ENCODE data around the gene ST8SIA4.

DNA sequence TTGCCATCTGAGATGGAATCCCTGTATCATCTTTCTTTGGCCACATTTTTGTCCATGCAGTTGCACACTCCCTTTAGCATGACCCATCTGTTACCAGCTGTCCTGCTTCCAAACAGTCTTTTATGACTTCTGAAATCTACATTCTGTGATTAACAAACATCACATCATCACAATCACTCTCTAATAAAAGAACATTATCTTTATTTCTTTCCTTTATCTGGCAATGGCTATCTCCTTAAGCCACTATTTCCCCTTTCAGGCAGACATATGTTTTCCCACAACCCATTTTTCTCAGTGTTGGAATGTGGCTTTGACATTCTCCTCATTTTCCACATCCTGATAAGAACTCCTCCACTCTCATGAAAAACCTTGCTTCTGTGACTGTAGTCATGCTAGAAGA is 141.0 kb downstream of the ST8SIA4 start:
- TF ChIP-seq, protein P1, sequence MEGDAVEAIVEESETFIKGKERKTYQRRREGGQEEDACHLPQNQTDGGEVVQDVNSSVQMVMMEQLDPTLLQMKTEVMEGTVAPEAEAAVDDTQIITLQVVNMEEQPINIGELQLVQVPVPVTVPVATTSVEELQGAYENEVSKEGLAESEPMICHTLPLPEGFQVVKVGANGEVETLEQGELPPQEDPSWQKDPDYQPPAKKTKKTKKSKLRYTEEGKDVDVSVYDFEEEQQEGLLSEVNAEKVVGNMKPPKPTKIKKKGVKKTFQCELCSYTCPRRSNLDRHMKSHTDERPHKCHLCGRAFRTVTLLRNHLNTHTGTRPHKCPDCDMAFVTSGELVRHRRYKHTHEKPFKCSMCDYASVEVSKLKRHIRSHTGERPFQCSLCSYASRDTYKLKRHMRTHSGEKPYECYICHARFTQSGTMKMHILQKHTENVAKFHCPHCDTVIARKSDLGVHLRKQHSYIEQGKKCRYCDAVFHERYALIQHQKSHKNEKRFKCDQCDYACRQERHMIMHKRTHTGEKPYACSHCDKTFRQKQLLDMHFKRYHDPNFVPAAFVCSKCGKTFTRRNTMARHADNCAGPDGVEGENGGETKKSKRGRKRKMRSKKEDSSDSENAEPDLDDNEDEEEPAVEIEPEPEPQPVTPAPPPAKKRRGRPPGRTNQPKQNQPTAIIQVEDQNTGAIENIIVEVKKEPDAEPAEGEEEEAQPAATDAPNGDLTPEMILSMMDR (IDR thresholded peaks at IDR 0.05; ENCODE audit: insufficient read depth, low read depth, low read length) = no peak
- TF ChIP-seq EZH2 (IDR thresholded peaks at IDR 0.05; ENCODE audit: insufficient read depth, low read length) = no peak
